Caco-2 (cell line): ENCODE measurements around the gene ZNF775. TPM values are rescaled to one million over a fixed set of nuclear protein-coding genes. Genes with fewer than 3 reads are reported as not detected.
"Not testable (repeated sequence)": the region's sequence is repeated elsewhere in the genome, so short reads cannot be mapped to it uniquely, and the experiment has no call there.

Source experiments
- BruUV-seq: library from RNA; stranded (reverse); fragments of 400-500 nt; replicated peaks from 2 replicates; lab custom pipeline; 2021; lab: Mats Ljungman, UMichigan
- CTCF ChIA-PET: fragments of 300-600 bp; sonication (Branson Sonifier 250); formaldehyde crosslinking; loops from one replicate; lab custom pipeline; 2022; ENCODE audit warnings: antibody characterized with exemption; lab: Charles Lee
- POLR2A ChIA-PET: fragments of 300-600 bp; sonication (Branson Sonifier 250); formaldehyde crosslinking; loops from one replicate; lab custom pipeline; 2022; ENCODE audit warnings: antibody characterized with exemption; lab: Charles Lee
- DNase-seq, 2 experiments: peaks; one replicate each; pipeline versions ENCODE4 v3.0.0 to v3.0.0-alpha.2; 2020 to 2022
- H3K27me3 ChIP-seq: replicated peaks from 2 replicates; pipeline ENCODE4 v1.6.0; 2011; ENCODE audit warnings: low read length; ENCODE audit not compliant: control insufficient read depth, insufficient read depth
- H3K36me3 ChIP-seq: 2 replicates; pipeline ENCODE4 v1.5.1; 2011; ENCODE audit warnings: low read length; ENCODE audit not compliant: control insufficient read depth, insufficient read depth
- H3K4me1 ChIP-seq: fragments of 250-450 bp; sonication (Bioruptor Pico); 2 replicates; pipeline ENCODE4 v1.5.1; 2020; ENCODE audit warnings: mild to moderate bottlenecking
- H3K4me3 ChIP-seq: 2 replicates; pipeline ENCODE4 v1.5.1; 2011; ENCODE audit warnings: low read depth, mild to moderate bottlenecking, control low read depth, low read length
- H3K9me3 ChIP-seq: fragments of 250-450 bp; sonication (Bioruptor Pico); 2 replicates; pipeline ENCODE4 v1.5.1; 2020; ENCODE audit warnings: mild to moderate bottlenecking, moderate library complexity
- H3K27ac Mint-ChIP-seq: one replicate; pipeline ENCODE4 v1.8.0; 2022; ENCODE audit warnings: mixed read lengths; ENCODE audit not compliant: unreplicated experiment
- H3K27me3 Mint-ChIP-seq: one replicate; pipeline ENCODE4 v1.8.0; 2022; ENCODE audit warnings: mixed read lengths; ENCODE audit not compliant: insufficient read depth, unreplicated experiment
- H3K36me3 Mint-ChIP-seq: one replicate; pipeline ENCODE4 v1.8.0; 2022; ENCODE audit warnings: mild to moderate bottlenecking, mixed read lengths; ENCODE audit not compliant: insufficient read depth, unreplicated experiment
- H3K4me1 Mint-ChIP-seq: one replicate; pipeline ENCODE4 v1.8.0; 2022; ENCODE audit warnings: low read depth, mixed read lengths; ENCODE audit not compliant: unreplicated experiment
- H3K4me3 Mint-ChIP-seq: one replicate; pipeline ENCODE4 v1.8.0; 2022; ENCODE audit warnings: mild to moderate bottlenecking, moderate library complexity, mixed read lengths; ENCODE audit not compliant: unreplicated experiment
- H3K9me3 Mint-ChIP-seq: one replicate; pipeline ENCODE4 v1.8.0; 2022; ENCODE audit warnings: mixed read lengths; ENCODE audit not compliant: unreplicated experiment
- CTCF ChIP-seq, 2 experiments: fragments of 200-600 bp in 1 of 2; IDR thresholded peaks; 1 replicate in 1 of 2; 2 replicates in 1 of 2; pipeline versions ENCODE4 v1.5.1 to v1.8.0; 2011 to 2022; ENCODE audit warnings: antibody characterized with exemption in 1 of 2, control low read depth in 1 of 2, inconsistent platforms in 1 of 2, low read depth in 1 of 2, low read length in 1 of 2, mild to moderate bottlenecking in 1 of 2, moderate library complexity in 1 of 2; ENCODE audit not compliant: insufficient read depth in 1 of 2, severe bottlenecking in 1 of 2, unreplicated experiment in 1 of 2
- intact Hi-C: fragments of 100-400 bp; cut with micrococcal nuclease; formaldehyde crosslinking; loops from one replicate; pipeline ENCODE4 v1.10.0; 2022; ENCODE audit not compliant: unreplicated experiment
- total RNA-seq: library from RNA; stranded (reverse); gene quantifications from 2 replicates; pipeline ENCODE4 v1.2.3, GENCODE V29; 2022

ZNF775 gene
- total RNA-seq, 1 experiment from 2014 or later: 4.0 TPM

DNA sequence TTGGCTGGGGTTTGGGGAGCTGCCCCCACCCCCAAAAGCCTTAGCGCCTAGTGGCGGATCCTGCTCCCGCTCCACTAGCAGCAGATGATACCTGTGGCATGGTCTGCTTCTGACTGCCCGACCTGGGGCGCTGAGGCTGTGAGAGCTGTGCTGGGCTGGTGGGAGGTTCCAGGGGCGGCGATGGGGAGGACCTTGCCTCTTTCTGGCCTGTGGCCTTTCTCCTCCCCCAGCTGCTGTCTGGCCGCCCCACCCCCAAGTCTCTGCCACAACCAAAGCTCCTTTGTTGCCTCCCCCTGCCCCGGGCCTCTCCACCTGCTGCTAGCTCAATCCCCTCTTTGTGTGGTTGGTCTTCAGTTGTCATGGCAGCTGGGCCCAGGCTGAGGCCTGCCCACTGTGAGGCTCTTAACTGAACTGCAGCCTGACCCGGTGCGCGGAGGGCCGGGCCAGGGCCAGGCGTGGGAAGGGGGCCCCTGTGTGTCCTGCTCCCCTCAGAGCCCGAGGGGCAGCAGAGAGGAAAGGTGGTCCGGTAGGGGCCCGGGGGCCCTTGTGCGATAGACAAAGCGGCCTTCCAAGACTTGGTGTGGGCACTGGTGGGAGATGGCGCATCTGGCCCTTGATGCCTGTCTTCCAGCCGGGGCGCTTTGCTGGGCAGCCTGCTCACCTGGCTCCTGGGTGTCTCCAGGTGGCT is 4.7 kb downstream of the ZNF775 start:
- peak; percentile 74 to 83 for DNase-seq

GRCh38 chr7:150384406-150385301 is 5.5 kb downstream of the ZNF775 start:
- Mint-ChIP-seq H3K4me1 (peaks cover 25% of the 10 kb centered on the region), H3K9me3 (no peaks in the 10 kb centered on the region), H3K27me3 (no peaks in the 10 kb centered on the region), H3K27ac (peak overlapping the region; percentile 93), H3K36me3 (peaks cover 8% of the 10 kb centered on the region), H3K4me3 (no peak overlapping the region)
- Histone ChIP-seq H3K27me3 (no peaks in the 10 kb centered on the region), H3K36me3 (no peaks in the 10 kb centered on the region; the same call in 1 of the 2 replicates), H3K4me1 (peaks cover 42% of the 10 kb centered on the region), H3K4me3 (no peak overlapping the region), H3K9me3 (no peaks in the 10 kb centered on the region)
- intact Hi-C loops: no loop called here
- no TSS peak for BruUV-seq
- no peak for DNase-seq
- ChIA-PET POLR2A (no interaction called here), CTCF (no interaction called here)
- TF ChIP-seq CTCF (IDR thresholded peaks at IDR 0.05; ENCODE audit: insufficient read depth in 1 of 2, low read depth in 1 of 2, low read length in 1 of 2, severe bottlenecking in 1 of 2, unreplicated experiment in 1 of 2): no peak

More for the DNA sequence above, 4.7 kb downstream of the ZNF775 start:
- ChIA-PET CTCF (no interaction called here), POLR2A (interaction anchor here (0.8 kb wide), 1 partner anchor 21 kb away, joined by 4 read pairs; a partner anchor contains a TSS)
- Mint-ChIP-seq H3K4me3 (no peak overlapping the region), H3K9me3 (no peaks in the 10 kb centered on the region), H3K36me3 (peaks cover 11% of the 10 kb centered on the region), H3K4me1 (peaks cover 27% of the 10 kb centered on the region), H3K27me3 (no peaks in the 10 kb centered on the region), H3K27ac (peak overlapping the region; percentile 93)
- intact Hi-C loops: loop anchor here (1.0 kb wide), 1 partner anchor 21 kb away; a partner anchor contains a TSS
- Histone ChIP-seq H3K36me3 (no peaks in the 10 kb centered on the region), H3K4me3 (no peak overlapping the region), H3K9me3 (no peaks in the 10 kb centered on the region), H3K4me1 (peaks cover 42% of the 10 kb centered on the region), H3K27me3 (no peaks in the 10 kb centered on the region)
- no TSS peak for BruUV-seq
- no peak for TF ChIP-seq CTCF (IDR thresholded peaks at IDR 0.05; ENCODE audit: insufficient read depth in 1 of 2, low read depth in 1 of 2, low read length in 1 of 2, severe bottlenecking in 1 of 2, unreplicated experiment in 1 of 2)

GRCh38 chr7:150385302-150385723 is 6.2 kb downstream of the ZNF775 start:
- intact Hi-C loops: no loop called here
- Mint-ChIP-seq H3K36me3 (peaks cover 5% of the 10 kb centered on the region), H3K27me3 (no peaks in the 10 kb centered on the region), H3K27ac (no peak overlapping the region), H3K4me3 (no peak overlapping the region), H3K9me3 (no peaks in the 10 kb centered on the region), H3K4me1 (peaks cover 18% of the 10 kb centered on the region)
- Histone ChIP-seq H3K9me3 (no peaks in the 10 kb centered on the region), H3K36me3 (no peaks in the 10 kb centered on the region; the same call in 1 of the 2 replicates), H3K4me1 (peaks cover 36% of the 10 kb centered on the region), H3K27me3 (no peaks in the 10 kb centered on the region), H3K4me3 (no peak overlapping the region)
- POLR2A ChIA-PET: no interaction called here
- no peak for DNase-seq
- TF ChIP-seq CTCF (IDR thresholded peaks at IDR 0.05; ENCODE audit: insufficient read depth in 1 of 2, low read depth in 1 of 2, low read length in 1 of 2, severe bottlenecking in 1 of 2, unreplicated experiment in 1 of 2): no peak
- no TSS peak for BruUV-seq
- CTCF ChIA-PET: no interaction called here

DNA sequence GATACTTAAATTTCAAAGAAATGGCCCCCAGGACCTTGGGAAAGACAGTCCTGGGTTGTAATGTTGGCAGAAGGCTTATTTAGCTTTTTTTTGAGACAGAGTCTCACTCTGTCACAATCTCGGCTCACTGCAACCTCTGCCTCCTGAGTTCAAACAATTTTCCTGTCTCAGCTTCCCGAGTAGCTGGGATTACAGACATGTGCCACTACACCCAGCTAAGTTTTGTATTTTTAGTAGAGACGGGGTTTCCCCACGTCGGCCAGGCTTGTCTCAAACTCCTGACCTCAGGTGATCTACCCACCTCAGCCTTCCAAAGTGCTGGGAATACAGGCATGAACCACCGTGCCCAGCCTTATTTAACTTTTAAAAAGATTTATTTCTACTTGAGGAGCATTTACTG is 6.8 kb downstream of the ZNF775 start:
- H3K36me3 ChIP-seq, H3K9me3 ChIP-seq, DNase-seq, H3K27me3 ChIP-seq, intact Hi-C loops, H3K27me3 Mint-ChIP-seq, POLR2A ChIA-PET, BruUV-seq, H3K4me3 Mint-ChIP-seq, H3K4me3 ChIP-seq, H3K27ac Mint-ChIP-seq, H3K36me3 Mint-ChIP-seq, H3K9me3 Mint-ChIP-seq, CTCF ChIA-PET: not testable (repeated sequence)
- H3K4me1 Mint-ChIP-seq: peaks cover 15% of the 10 kb centered on the region
- peaks cover 31% of the 10 kb centered on the region for H3K4me1 ChIP-seq
